SK-N-SH treated with all-trans-retinoic acid at 6 μM for 48 hours (cell line): ENCODE results near the gene KCNK17.

Experiments used
- ATAC-seq: fragments of 200-7000 bp; cut with Tn5 transposase; 3 replicates; pipeline ENCODE4 v1.9.1; 2020; ENCODE audit warnings: mild to moderate bottlenecking, moderate library complexity
- ARNTL ChIP-seq: fragments of 450-650 bp; formaldehyde crosslinking; IDR thresholded peaks from 2 replicates; pipeline ENCODE4 v1.5.0; 2020; ENCODE audit warnings: low read depth, mild to moderate bottlenecking, moderate library complexity, borderline replicate concordance
- BACH2 ChIP-seq: fragments of 250-450 bp; sonication (Bioruptor Pico); IDR thresholded peaks from 2 replicates; pipeline ENCODE4 v1.9.0; 2021; ENCODE audit warnings: mild to moderate bottlenecking, borderline replicate concordance
- ESRRG ChIP-seq: fragments of 250-450 bp; sonication (Bioruptor Pico); IDR thresholded peaks from 2 replicates; pipeline ENCODE4 v1.6.1; 2021; ENCODE audit warnings: mild to moderate bottlenecking
- GLIS3 ChIP-seq: fragments of 250-450 bp; sonication (Bioruptor Pico); IDR thresholded peaks from 2 replicates; pipeline ENCODE4 v1.5.0; 2020; ENCODE audit warnings: mild to moderate bottlenecking, moderate library complexity
- ISL1 ChIP-seq: fragments of 250-450 bp; sonication (Bioruptor Pico); IDR thresholded peaks from 2 replicates; pipeline ENCODE4 v2.1.2; 2022; ENCODE audit warnings: mild to moderate bottlenecking, moderate library complexity
- OSR1 ChIP-seq: fragments of 250-450 bp; sonication (Bioruptor Pico); IDR thresholded peaks from 2 replicates; pipeline ENCODE4 v1.8.0; 2022; ENCODE audit warnings: moderate library complexity, mild to moderate bottlenecking, inconsistent platforms
- PPARA ChIP-seq: fragments of 250-450 bp; sonication (Bioruptor Pico); IDR thresholded peaks from 2 replicates; pipeline ENCODE4 v1.5.0; 2020; ENCODE audit warnings: mild to moderate bottlenecking, borderline replicate concordance
- RARB ChIP-seq: fragments of 250-450 bp; sonication (Bioruptor Pico); IDR thresholded peaks from 2 replicates; pipeline ENCODE4 v1.8.0; 2021; ENCODE audit warnings: mild to moderate bottlenecking, moderate library complexity
- SNAI2 ChIP-seq: fragments of 250-450 bp; sonication (Bioruptor Pico); IDR thresholded peaks from 2 replicates; pipeline ENCODE4 v1.5.0; 2020; ENCODE audit warnings: mild to moderate bottlenecking, moderate library complexity
- TOX ChIP-seq: fragments of 250-450 bp; sonication (Bioruptor Pico); IDR thresholded peaks from 2 replicates; pipeline ENCODE4 v1.8.0; 2021; ENCODE audit warnings: mild to moderate bottlenecking, moderate library complexity, borderline replicate concordance
- ZC3H10 ChIP-seq: fragments of 250-450 bp; sonication (Bioruptor Pico); IDR thresholded peaks from 2 replicates; pipeline ENCODE4 v1.5.1; 2021; ENCODE audit warnings: mild to moderate bottlenecking, moderate library complexity
- ZFP3 ChIP-seq: fragments of 250-450 bp; sonication (Bioruptor Pico); IDR thresholded peaks from 2 replicates; pipeline ENCODE4 v1.5.0; 2020; ENCODE audit warnings: mild to moderate bottlenecking, moderate library complexity
- ZFP30 ChIP-seq: fragments of 450-650 bp; formaldehyde crosslinking; IDR thresholded peaks from 2 replicates; pipeline ENCODE4 v1.5.0; 2022; ENCODE audit warnings: mild to moderate bottlenecking, moderate library complexity
- ZNF565 ChIP-seq: fragments of 450-650 bp; formaldehyde crosslinking; conservative IDR thresholded peaks from 2 replicates; pipeline ENCODE4 v1.5.0; 2020; ENCODE audit warnings: low read depth, mild to moderate bottlenecking, moderate library complexity
- ZNF8 ChIP-seq: fragments of 450-650 bp; formaldehyde crosslinking; IDR thresholded peaks from 2 replicates; pipeline ENCODE4 v1.5.0; 2020; ENCODE audit warnings: mild to moderate bottlenecking, moderate library complexity
- TF ChIP-seq, protein P1 (sequence below): fragments of 250-450 bp; sonication (Bioruptor Pico); IDR thresholded peaks from 2 replicates; pipeline ENCODE4 v1.5.0; 2020; ENCODE audit warnings: mild to moderate bottlenecking, moderate library complexity
- TF ChIP-seq, protein P2 (sequence below): fragments of 250-450 bp; sonication (Bioruptor Pico); IDR thresholded peaks from 2 replicates; pipeline ENCODE4 v1.8.0; 2021; ENCODE audit warnings: low read depth, mild to moderate bottlenecking, moderate library complexity, borderline replicate concordance
- TF ChIP-seq, protein P3 (sequence below): fragments of 250-450 bp; sonication (Bioruptor Pico); IDR thresholded peaks from 2 replicates; pipeline ENCODE4 v1.5.1; 2021; ENCODE audit warnings: mild to moderate bottlenecking, moderate library complexity
- TF ChIP-seq, protein P4 (sequence below): fragments of 250-450 bp; sonication (Bioruptor Pico); IDR thresholded peaks from 2 replicates; pipeline ENCODE4 v1.5.1; 2020; ENCODE audit warnings: low read depth, mild to moderate bottlenecking, moderate library complexity
- TF ChIP-seq, protein P5 (sequence below): fragments of 250-450 bp; sonication (Bioruptor Pico); IDR thresholded peaks from 2 replicates; pipeline ENCODE4 v1.8.0; 2020; ENCODE audit warnings: mild to moderate bottlenecking, moderate library complexity, borderline replicate concordance

Gene KCNK17

DNA sequence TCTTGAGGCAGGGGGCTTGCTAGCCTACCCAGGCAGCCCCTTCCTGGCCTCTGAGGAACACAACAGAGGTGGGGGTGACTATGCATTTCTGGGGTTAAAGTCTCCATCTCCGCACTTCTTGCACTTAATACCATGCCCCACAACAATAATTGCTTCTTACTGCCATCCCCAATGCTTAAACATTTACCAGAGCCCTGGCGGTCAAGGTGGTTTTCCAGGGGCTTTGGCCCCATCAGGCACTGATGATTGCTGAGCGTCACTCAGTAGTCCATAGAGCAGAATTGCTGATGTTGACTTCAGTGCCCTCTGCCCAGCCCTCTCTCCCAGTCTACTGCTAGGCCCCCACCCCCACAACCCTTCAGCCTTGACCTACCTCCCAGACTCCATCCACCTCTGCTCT is 52.5 kb downstream of the KCNK17 start:
- no peak for ATAC-seq
- TF ChIP-seq, protein P1, sequence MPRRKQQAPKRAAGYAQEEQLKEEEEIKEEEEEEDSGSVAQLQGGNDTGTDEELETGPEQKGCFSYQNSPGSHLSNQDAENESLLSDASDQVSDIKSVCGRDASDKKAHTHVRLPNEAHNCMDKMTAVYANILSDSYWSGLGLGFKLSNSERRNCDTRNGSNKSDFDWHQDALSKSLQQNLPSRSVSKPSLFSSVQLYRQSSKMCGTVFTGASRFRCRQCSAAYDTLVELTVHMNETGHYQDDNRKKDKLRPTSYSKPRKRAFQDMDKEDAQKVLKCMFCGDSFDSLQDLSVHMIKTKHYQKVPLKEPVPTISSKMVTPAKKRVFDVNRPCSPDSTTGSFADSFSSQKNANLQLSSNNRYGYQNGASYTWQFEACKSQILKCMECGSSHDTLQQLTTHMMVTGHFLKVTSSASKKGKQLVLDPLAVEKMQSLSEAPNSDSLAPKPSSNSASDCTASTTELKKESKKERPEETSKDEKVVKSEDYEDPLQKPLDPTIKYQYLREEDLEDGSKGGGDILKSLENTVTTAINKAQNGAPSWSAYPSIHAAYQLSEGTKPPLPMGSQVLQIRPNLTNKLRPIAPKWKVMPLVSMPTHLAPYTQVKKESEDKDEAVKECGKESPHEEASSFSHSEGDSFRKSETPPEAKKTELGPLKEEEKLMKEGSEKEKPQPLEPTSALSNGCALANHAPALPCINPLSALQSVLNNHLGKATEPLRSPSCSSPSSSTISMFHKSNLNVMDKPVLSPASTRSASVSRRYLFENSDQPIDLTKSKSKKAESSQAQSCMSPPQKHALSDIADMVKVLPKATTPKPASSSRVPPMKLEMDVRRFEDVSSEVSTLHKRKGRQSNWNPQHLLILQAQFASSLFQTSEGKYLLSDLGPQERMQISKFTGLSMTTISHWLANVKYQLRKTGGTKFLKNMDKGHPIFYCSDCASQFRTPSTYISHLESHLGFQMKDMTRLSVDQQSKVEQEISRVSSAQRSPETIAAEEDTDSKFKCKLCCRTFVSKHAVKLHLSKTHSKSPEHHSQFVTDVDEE (CRISPR knock-in tag): no peak
- no peak for TF ChIP-seq ZFP30
- no peak for TF ChIP-seq SNAI2
- TF ChIP-seq OSR1 (CRISPR knock-in tag): no peak
- TF ChIP-seq GLIS3 (CRISPR knock-in tag): no peak
- TF ChIP-seq ZNF8 (CRISPR knock-in tag): no peak
- no peak for TF ChIP-seq ZNF565 (CRISPR knock-in tag)
- TF ChIP-seq, protein P2, sequence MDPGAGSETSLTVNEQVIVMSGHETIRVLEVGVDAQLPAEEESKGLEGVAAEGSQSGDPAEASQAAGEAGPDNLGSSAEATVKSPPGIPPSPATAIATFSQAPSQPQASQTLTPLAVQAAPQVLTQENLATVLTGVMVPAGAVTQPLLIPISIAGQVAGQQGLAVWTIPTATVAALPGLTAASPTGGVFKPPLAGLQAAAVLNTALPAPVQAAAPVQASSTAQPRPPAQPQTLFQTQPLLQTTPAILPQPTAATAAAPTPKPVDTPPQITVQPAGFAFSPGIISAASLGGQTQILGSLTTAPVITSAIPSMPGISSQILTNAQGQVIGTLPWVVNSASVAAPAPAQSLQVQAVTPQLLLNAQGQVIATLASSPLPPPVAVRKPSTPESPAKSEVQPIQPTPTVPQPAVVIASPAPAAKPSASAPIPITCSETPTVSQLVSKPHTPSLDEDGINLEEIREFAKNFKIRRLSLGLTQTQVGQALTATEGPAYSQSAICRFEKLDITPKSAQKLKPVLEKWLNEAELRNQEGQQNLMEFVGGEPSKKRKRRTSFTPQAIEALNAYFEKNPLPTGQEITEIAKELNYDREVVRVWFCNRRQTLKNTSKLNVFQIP (CRISPR knock-in tag): no peak
- no peak for TF ChIP-seq BACH2 (CRISPR knock-in tag)
- TF ChIP-seq ARNTL (CRISPR knock-in tag): no peak
- TF ChIP-seq TOX (CRISPR knock-in tag): no peak
- no peak for TF ChIP-seq ISL1 (CRISPR knock-in tag)
- no peak for TF ChIP-seq RARB (CRISPR knock-in tag)
- TF ChIP-seq, protein P3, sequence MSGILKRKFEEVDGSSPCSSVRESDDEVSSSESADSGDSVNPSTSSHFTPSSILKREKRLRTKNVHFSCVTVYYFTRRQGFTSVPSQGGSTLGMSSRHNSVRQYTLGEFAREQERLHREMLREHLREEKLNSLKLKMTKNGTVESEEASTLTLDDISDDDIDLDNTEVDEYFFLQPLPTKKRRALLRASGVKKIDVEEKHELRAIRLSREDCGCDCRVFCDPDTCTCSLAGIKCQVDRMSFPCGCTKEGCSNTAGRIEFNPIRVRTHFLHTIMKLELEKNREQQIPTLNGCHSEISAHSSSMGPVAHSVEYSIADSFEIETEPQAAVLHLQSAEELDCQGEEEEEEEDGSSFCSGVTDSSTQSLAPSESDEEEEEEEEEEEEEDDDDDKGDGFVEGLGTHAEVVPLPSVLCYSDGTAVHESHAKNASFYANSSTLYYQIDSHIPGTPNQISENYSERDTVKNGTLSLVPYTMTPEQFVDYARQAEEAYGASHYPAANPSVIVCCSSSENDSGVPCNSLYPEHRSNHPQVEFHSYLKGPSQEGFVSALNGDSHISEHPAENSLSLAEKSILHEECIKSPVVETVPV (CRISPR knock-in tag): no peak
- TF ChIP-seq, protein P4, sequence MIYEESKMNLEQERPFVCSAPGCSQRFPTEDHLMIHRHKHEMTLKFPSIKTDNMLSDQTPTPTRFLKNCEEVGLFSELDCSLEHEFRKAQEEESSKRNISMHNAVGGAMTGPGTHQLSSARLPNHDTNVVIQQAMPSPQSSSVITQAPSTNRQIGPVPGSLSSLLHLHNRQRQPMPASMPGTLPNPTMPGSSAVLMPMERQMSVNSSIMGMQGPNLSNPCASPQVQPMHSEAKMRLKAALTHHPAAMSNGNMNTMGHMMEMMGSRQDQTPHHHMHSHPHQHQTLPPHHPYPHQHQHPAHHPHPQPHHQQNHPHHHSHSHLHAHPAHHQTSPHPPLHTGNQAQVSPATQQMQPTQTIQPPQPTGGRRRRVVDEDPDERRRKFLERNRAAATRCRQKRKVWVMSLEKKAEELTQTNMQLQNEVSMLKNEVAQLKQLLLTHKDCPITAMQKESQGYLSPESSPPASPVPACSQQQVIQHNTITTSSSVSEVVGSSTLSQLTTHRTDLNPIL (CRISPR knock-in tag): no peak
- TF ChIP-seq ZFP3: no peak
- no peak for TF ChIP-seq ZC3H10 (CRISPR knock-in tag)

DNA sequence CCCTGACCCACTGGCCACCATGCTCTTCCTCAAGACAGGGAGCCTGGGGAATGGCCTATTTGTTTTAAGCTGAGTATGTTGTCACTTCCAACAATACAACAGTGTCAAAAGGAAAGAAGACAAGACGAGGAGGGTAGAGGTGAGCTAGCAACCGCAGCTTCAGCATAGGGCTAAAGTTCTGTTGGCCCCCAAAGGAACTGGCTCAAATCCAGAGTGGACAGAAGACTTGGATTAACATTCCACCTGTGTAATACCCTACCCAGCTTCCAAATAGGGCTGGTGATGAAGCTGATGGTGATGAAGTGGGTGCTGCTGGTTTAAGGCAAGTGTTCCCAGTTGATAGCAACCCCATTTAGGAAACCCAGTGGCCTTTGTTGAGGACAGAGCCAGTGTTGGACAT is 53.3 kb downstream of the KCNK17 start:
- no peak for ATAC-seq
- TF ChIP-seq SNAI2: no peak
- TF ChIP-seq TOX (CRISPR knock-in tag): no peak
- TF ChIP-seq ZFP30: no peak
- TF ChIP-seq, protein P5, sequence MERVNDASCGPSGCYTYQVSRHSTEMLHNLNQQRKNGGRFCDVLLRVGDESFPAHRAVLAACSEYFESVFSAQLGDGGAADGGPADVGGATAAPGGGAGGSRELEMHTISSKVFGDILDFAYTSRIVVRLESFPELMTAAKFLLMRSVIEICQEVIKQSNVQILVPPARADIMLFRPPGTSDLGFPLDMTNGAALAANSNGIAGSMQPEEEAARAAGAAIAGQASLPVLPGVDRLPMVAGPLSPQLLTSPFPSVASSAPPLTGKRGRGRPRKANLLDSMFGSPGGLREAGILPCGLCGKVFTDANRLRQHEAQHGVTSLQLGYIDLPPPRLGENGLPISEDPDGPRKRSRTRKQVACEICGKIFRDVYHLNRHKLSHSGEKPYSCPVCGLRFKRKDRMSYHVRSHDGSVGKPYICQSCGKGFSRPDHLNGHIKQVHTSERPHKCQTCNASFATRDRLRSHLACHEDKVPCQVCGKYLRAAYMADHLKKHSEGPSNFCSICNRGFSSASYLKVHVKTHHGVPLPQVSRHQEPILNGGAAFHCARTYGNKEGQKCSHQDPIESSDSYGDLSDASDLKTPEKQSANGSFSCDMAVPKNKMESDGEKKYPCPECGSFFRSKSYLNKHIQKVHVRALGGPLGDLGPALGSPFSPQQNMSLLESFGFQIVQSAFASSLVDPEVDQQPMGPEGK (CRISPR knock-in tag): no peak
- no peak for TF ChIP-seq RARB (CRISPR knock-in tag)

DNA sequence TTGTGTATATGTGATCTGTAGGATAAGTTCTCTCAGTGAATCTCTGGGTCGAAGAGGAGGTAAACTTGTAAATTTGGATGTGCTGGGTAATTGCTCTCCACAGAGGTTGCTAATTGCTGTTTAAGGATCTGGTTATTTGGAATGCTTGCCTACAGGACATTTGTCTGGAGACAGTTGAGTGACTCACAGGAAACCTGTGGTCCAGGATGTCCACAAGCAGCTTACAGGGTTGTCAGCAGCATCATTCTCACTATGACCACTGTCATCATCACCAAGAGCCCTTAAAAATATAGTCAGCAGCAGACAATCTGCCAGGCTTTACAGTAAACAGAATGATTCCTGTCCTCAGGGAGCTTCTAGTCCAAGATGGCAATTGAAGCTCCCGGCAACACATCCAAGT is 53.8 kb downstream of the KCNK17 start:
- no peak for ATAC-seq
- no peak for TF ChIP-seq ZNF565 (CRISPR knock-in tag)
- no peak for TF ChIP-seq PPARA (CRISPR knock-in tag)
- no peak for TF ChIP-seq GLIS3 (CRISPR knock-in tag)
- TF ChIP-seq ZC3H10 (CRISPR knock-in tag): no peak
- TF ChIP-seq OSR1 (CRISPR knock-in tag): no peak
- no peak for TF ChIP-seq RARB (CRISPR knock-in tag)
- TF ChIP-seq ESRRG (CRISPR knock-in tag): no peak
- no peak for TF ChIP-seq ISL1 (CRISPR knock-in tag)
